ENCODE measurements around the gene RIPOR2.

GRCh38 chr6:24833711-24834386 lies 101.9 kb downstream of the RIPOR2 start:
- no peak for TF ChIP-seq EZH2 (IDR thresholded peaks at IDR 0.05)
- TF ChIP-seq POLR2AphosphoS5 (IDR thresholded peaks at IDR 0.05; ENCODE audit: borderline replicate concordance, low read depth, low read length), result no peak
